ENCODE measurements around the gene SMIM38. TPM values are rescaled to one million over a fixed set of nuclear protein-coding genes. Genes with fewer than 3 reads are reported as not detected.

SMIM38 gene
- total RNA-seq, 1 experiment from 2014 or later = 0.54 TPM

DNA sequence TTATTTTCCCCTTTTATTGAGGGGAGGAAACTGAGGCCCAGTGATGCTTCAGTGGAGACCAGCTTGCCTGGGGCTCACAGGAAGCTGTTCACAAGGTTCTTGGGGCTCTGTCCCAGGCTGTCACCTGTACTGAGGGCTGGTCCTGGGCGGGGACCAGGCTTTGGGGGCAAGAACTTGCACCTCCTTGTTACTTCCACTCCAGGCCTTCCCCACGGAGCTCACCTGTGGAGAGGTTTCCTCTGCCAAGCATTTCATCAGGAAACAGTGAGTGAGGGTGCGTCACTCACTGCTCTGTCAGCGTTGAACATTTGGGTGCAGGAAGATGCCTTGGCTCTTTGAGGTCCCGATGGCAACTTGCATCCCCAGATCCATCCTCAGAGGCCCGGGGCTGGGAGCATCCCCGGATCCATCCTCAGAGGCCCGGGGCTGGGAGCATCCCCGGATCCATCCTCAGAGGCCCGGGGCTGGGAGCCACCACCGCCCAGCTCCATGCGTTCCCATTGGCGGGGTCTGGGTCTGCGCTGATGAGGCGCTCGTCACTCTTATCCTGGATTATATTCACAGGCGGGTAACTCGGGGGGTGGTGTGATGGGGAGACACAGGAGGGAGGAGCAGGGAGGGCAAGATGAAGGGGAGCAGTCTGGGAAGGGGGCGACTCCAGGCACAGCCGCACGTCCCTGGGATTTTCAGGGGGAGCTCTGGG lies 1.4 kb upstream of the SMIM38 start:
- no peaks in the 10 kb centered on the region for H4K20me1 ChIP-seq (ENCODE audit: insufficient read depth)
- H3K9ac ChIP-seq (ENCODE audit: low read length) = no peak overlapping the region
- no peaks in the 10 kb centered on the region for H3K9me2 ChIP-seq (ENCODE audit: insufficient read depth)
- no peaks in the 10 kb centered on the region for H3K4me1 ChIP-seq (ENCODE audit: control insufficient read depth in 1 of 2, insufficient read depth in 2 of 2, low read length in 2 of 2)
- ATAC-seq (no peak), DNase-seq (ENCODE audit: low read depth, low spot score) (no peak)
- intact Hi-C loops (cut with micrococcal nuclease) = no loop called here
- H3K4me3 ChIP-seq (replicated peaks in 1 of 2; ENCODE audit: low read depth in 1 of 2, low read length in 2 of 2) = no peak overlapping the region
- H3K79me2 ChIP-seq (ENCODE audit: insufficient read depth, low read length) = no peaks in the 10 kb centered on the region
- H2AFZ ChIP-seq (ENCODE audit: low read depth, low read length, poor library complexity, severe bottlenecking) = no peak overlapping the region
- H3K4me2 ChIP-seq (ENCODE audit: low read length) = no peak overlapping the region
- H3K9me3 ChIP-seq (ENCODE audit: control insufficient read depth in 1 of 2, insufficient read depth in 1 of 2, low read depth in 1 of 2, low read length in 2 of 2) = no peaks in the 10 kb centered on the region
- RAD21 ChIA-PET (ENCODE audit: low non-redundant PET in 1 of 2, low total read pairs in 2 of 2, uncharacterized antibody in 2 of 2, unreplicated experiment in 2 of 2) = no interaction called here
- TF ChIP-seq YY1 (IDR thresholded peaks at IDR 0.05; ENCODE audit: extremely low read depth, insufficient replicate concordance, low read depth, low read length) (no peak), ELF1 (IDR thresholded peaks at IDR 0.05; ENCODE audit: borderline replicate concordance, low read depth) (no peak), EZH2phosphoT487 (IDR thresholded peaks at IDR 0.05; ENCODE audit: borderline replicate concordance) (no peak), ZNF274 (IDR thresholded peaks at IDR 0.05; ENCODE audit: low read depth, low read length) (no peak), JUND (IDR thresholded peaks at IDR 0.05) (no peak), RAD21 (IDR thresholded peaks at IDR 0.05; ENCODE audit: low read depth) (no peak), ZFX (IDR thresholded peaks at IDR 0.05) (no peak), FOSL1 (IDR thresholded peaks at IDR 0.05; ENCODE audit: low read depth) (no peak), EZH2 (IDR thresholded peaks at IDR 0.05) (no peak), SRF (IDR thresholded peaks at IDR 0.05; ENCODE audit: low read depth) (no peak)
- TF ChIP-seq, protein P1, sequence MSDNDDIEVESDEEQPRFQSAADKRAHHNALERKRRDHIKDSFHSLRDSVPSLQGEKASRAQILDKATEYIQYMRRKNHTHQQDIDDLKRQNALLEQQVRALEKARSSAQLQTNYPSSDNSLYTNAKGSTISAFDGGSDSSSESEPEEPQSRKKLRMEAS (IDR thresholded peaks at IDR 0.05) = no peak
- TF ChIP-seq, protein P2, sequence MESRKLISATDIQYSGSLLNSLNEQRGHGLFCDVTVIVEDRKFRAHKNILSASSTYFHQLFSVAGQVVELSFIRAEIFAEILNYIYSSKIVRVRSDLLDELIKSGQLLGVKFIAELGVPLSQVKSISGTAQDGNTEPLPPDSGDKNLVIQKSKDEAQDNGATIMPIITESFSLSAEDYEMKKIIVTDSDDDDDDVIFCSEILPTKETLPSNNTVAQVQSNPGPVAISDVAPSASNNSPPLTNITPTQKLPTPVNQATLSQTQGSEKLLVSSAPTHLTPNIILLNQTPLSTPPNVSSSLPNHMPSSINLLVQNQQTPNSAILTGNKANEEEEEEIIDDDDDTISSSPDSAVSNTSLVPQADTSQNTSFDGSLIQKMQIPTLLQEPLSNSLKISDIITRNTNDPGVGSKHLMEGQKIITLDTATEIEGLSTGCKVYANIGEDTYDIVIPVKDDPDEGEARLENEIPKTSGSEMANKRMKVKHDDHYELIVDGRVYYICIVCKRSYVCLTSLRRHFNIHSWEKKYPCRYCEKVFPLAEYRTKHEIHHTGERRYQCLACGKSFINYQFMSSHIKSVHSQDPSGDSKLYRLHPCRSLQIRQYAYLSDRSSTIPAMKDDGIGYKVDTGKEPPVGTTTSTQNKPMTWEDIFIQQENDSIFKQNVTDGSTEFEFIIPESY (IDR thresholded peaks at IDR 0.05; ENCODE audit: extremely low read depth, insufficient replicate concordance, low read length) = no peak
- H3K27me3 ChIP-seq (ENCODE audit: insufficient read depth, low read length) = no peaks in the 10 kb centered on the region
- CTCF ChIA-PET = interaction anchor here (1.0 kb wide), 1 partner anchor 23 kb away, joined by 3 read pairs; no protein-coding TSS in a partner anchor
- POLR2A ChIA-PET = no interaction called here
- BruUV-seq (replicated peaks) = no TSS peak
- H3K36me3 ChIP-seq (ENCODE audit: control insufficient read depth in 1 of 2, insufficient read depth in 2 of 2, low read length in 2 of 2) = no peaks in the 10 kb centered on the region
- no peak overlapping the region for H3K27ac ChIP-seq (ENCODE audit: low read depth, low read length)
